Adrenal gland (tissue), 5 donors: Measurements from ENCODE around the gene ELOVL6.

Experiments used
- POLR2A ChIP-seq, 2 donors: fragments of 450-650 bp; IDR thresholded peaks; one replicate each; pipeline ENCODE4 v1.6.1; 2017; ENCODE audit warnings: antibody characterized with exemption in 2 of 2, mild to moderate bottlenecking in 2 of 2, moderate library complexity in 1 of 2
- TF ChIP-seq, protein P1 (sequence below), 6 experiments: fragments of 450-650 bp in 4 of 6; fragments of 200-600 bp in 2 of 6; sonication (generic) in 1 of 6; IDR thresholded peaks; 1 replicate in 5 of 6; 2 replicates in 1 of 6; pipeline versions ENCODE4 v1.5.1 to v1.8.0; 2016 to 2021; ENCODE audit warnings: antibody characterized with exemption in 6 of 6, mild to moderate bottlenecking in 2 of 6, moderate library complexity in 1 of 6
- donor health status: DM: no; HTN: no; CAD: no.

DNA sequence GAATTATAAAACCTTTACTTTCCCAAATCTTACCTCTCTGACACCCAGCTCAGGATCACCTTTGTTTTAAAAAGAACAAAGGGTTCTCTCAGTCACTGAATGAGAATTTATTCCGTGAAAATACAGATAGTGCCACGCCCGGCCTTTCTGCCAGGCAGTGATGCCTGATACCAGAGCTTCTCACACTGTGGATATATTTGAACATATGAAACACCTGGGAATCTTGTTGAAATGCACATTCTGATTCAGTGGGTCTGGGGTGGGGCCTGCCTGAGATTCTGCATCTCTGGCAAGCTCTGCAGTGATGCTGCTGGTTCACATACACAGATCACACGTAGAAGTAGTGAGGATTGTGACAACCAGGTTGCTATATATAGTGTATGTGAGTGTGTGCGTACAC lies 46.0 kb downstream of the ELOVL6 start:
- TF ChIP-seq, protein P1, sequence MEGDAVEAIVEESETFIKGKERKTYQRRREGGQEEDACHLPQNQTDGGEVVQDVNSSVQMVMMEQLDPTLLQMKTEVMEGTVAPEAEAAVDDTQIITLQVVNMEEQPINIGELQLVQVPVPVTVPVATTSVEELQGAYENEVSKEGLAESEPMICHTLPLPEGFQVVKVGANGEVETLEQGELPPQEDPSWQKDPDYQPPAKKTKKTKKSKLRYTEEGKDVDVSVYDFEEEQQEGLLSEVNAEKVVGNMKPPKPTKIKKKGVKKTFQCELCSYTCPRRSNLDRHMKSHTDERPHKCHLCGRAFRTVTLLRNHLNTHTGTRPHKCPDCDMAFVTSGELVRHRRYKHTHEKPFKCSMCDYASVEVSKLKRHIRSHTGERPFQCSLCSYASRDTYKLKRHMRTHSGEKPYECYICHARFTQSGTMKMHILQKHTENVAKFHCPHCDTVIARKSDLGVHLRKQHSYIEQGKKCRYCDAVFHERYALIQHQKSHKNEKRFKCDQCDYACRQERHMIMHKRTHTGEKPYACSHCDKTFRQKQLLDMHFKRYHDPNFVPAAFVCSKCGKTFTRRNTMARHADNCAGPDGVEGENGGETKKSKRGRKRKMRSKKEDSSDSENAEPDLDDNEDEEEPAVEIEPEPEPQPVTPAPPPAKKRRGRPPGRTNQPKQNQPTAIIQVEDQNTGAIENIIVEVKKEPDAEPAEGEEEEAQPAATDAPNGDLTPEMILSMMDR (IDR thresholded peaks at IDR 0.05): no peak
- no peak for TF ChIP-seq POLR2A (IDR thresholded peaks at IDR 0.05)
